ENCODE measurements around the gene ZBTB16. TPM values are rescaled to one million over a fixed set of nuclear protein-coding genes. Genes with fewer than 3 reads are reported as not detected.

The ZBTB16 gene
- total RNA-seq, 1 experiment from 2014 or later, result 70.4 TPM

GRCh38 chr11:114058026-114058706, 1.3 kb upstream of the ZBTB16 start:
- Mint-ChIP-seq H3K27me3 (ENCODE audit: insufficient read depth, unreplicated experiment) (no peaks in the 10 kb centered on the region), H3K27ac (ENCODE audit: low read depth, unreplicated experiment) (no peak overlapping the region), H3K4me3 (ENCODE audit: unreplicated experiment) (no peak overlapping the region), H3K9me3 (ENCODE audit: unreplicated experiment) (no peaks in the 10 kb centered on the region), H3K36me3 (ENCODE audit: insufficient read depth, unreplicated experiment) (peaks cover 39% of the 10 kb centered on the region), H3K4me1 (ENCODE audit: insufficient read depth, unreplicated experiment) (peaks cover 11% of the 10 kb centered on the region)
- no peak for DNase-seq (ENCODE audit: unreplicated experiment)
- intact Hi-C loops (cut with micrococcal nuclease), result no loop called here
- TF ChIP-seq, protein P1, sequence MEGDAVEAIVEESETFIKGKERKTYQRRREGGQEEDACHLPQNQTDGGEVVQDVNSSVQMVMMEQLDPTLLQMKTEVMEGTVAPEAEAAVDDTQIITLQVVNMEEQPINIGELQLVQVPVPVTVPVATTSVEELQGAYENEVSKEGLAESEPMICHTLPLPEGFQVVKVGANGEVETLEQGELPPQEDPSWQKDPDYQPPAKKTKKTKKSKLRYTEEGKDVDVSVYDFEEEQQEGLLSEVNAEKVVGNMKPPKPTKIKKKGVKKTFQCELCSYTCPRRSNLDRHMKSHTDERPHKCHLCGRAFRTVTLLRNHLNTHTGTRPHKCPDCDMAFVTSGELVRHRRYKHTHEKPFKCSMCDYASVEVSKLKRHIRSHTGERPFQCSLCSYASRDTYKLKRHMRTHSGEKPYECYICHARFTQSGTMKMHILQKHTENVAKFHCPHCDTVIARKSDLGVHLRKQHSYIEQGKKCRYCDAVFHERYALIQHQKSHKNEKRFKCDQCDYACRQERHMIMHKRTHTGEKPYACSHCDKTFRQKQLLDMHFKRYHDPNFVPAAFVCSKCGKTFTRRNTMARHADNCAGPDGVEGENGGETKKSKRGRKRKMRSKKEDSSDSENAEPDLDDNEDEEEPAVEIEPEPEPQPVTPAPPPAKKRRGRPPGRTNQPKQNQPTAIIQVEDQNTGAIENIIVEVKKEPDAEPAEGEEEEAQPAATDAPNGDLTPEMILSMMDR (IDR thresholded peaks at IDR 0.05; ENCODE audit: unreplicated experiment), result no peak
- no TSS peak for BruUV-seq (replicated peaks)
- ChIA-PET POLR2A (interaction anchor here (0.9 to 6.9 kb wide), 5 partner anchors 31 to 139 kb away, joined by 3 to 57 read pairs (median 7); no protein-coding TSS in a partner anchor), CTCF (interaction anchor here (0.6 to 3.5 kb wide), 7 partner anchors 14 to 216 kb away, joined by 3 to 26 read pairs (median 3); no protein-coding TSS in a partner anchor)

- H3K36me3 Mint-ChIP-seq (ENCODE audit: insufficient read depth, unreplicated experiment), result peaks cover 46% of the 10 kb centered on the region
- peak overlapping the region; percentile 95 for H3K4me3 Mint-ChIP-seq (ENCODE audit: unreplicated experiment)
- no peak for DNase-seq (ENCODE audit: unreplicated experiment)
- H3K4me1 Mint-ChIP-seq (ENCODE audit: insufficient read depth, unreplicated experiment), result peaks cover 10% of the 10 kb centered on the region
- no TSS peak for BruUV-seq (replicated peaks)
- no peaks in the 10 kb centered on the region for H3K9me3 Mint-ChIP-seq (ENCODE audit: unreplicated experiment)
- CTCF ChIA-PET, result interaction anchor here (0.7 to 3.5 kb wide), 6 partner anchors 15 to 202 kb away, joined by 3 to 26 read pairs (median 3); no protein-coding TSS in a partner anchor
- intact Hi-C loops (cut with micrococcal nuclease), result loop anchor here (1.0 kb wide), 5 partner anchors 23 to 202 kb away; no protein-coding TSS in a partner anchor
- POLR2A ChIA-PET, result interaction anchor here (0.7 to 6.9 kb wide), 17 partner anchors 8 to 245 kb away, joined by 3 to 57 read pairs (median 5); partner anchors contain the start of gene NNMT
- TF ChIP-seq, protein P1 (IDR thresholded peaks at IDR 0.05; ENCODE audit: unreplicated experiment), result no peak
- no peaks in the 10 kb centered on the region for H3K27me3 Mint-ChIP-seq (ENCODE audit: insufficient read depth, unreplicated experiment)
- H3K27ac Mint-ChIP-seq (ENCODE audit: low read depth, unreplicated experiment), result no peak overlapping the region
These were observed 637 bp upstream of the ZBTB16 start for GRCh38 chr11:114058871-114059277.

GRCh38 chr11:114059984-114060391, 477 bp downstream of the ZBTB16 start:
- TSS peak; percentile 39 for BruUV-seq (replicated peaks)
- H3K4me1 Mint-ChIP-seq (ENCODE audit: insufficient read depth, unreplicated experiment), result peaks cover 17% of the 10 kb centered on the region
- peak overlapping the region; percentile 98 for H3K27ac Mint-ChIP-seq (ENCODE audit: low read depth, unreplicated experiment)
- ChIA-PET CTCF (interaction anchor here (0.7 to 3.5 kb wide), 4 partner anchors 121 to 756 kb away, joined by 3 to 26 read pairs (median 4); no protein-coding TSS in a partner anchor), POLR2A (interaction anchor here (0.6 to 6.9 kb wide), 31 partner anchors 8 to 357 kb away, joined by 3 to 57 read pairs (median 6); partner anchors contain the start of gene NNMT)
- TF ChIP-seq, protein P1 (IDR thresholded peaks at IDR 0.05; ENCODE audit: unreplicated experiment), result no peak
- intact Hi-C loops (cut with micrococcal nuclease), result loop anchor here (1.0 kb wide), 5 partner anchors 24 to 201 kb away; no protein-coding TSS in a partner anchor
- peak; percentile 43 for DNase-seq (ENCODE audit: unreplicated experiment)
- no peaks in the 10 kb centered on the region for H3K27me3 Mint-ChIP-seq (ENCODE audit: insufficient read depth, unreplicated experiment)
- peak overlapping the region; percentile 95 for H3K4me3 Mint-ChIP-seq (ENCODE audit: unreplicated experiment)
- no peaks in the 10 kb centered on the region for H3K9me3 Mint-ChIP-seq (ENCODE audit: unreplicated experiment)
- peaks cover 57% of the 10 kb centered on the region for H3K36me3 Mint-ChIP-seq (ENCODE audit: insufficient read depth, unreplicated experiment)

GRCh38 chr11:114060392-114061047, 1.0 kb downstream of the ZBTB16 start:
- H3K9me3 Mint-ChIP-seq (ENCODE audit: unreplicated experiment), result no peaks in the 10 kb centered on the region
- peak overlapping the region; percentile 98 for H3K27ac Mint-ChIP-seq (ENCODE audit: low read depth, unreplicated experiment)
- TF ChIP-seq, protein P1 (IDR thresholded peaks at IDR 0.05; ENCODE audit: unreplicated experiment), result no peak
- intact Hi-C loops (cut with micrococcal nuclease), result no loop called here
- CTCF ChIA-PET, result interaction anchor here (0.6 to 3.5 kb wide), 7 partner anchors 71 to 756 kb away, joined by 3 to 26 read pairs (median 3); partner anchors contain the start of gene REXO2
- peaks cover 62% of the 10 kb centered on the region for H3K36me3 Mint-ChIP-seq (ENCODE audit: insufficient read depth, unreplicated experiment)
- POLR2A ChIA-PET, result interaction anchor here (0.6 to 6.9 kb wide), 39 partner anchors 8 to 356 kb away, joined by 3 to 57 read pairs (median 5); partner anchors contain the start of gene NNMT
- H3K4me3 Mint-ChIP-seq (ENCODE audit: unreplicated experiment), result peak overlapping the region; percentile 95
- H3K27me3 Mint-ChIP-seq (ENCODE audit: insufficient read depth, unreplicated experiment), result no peaks in the 10 kb centered on the region
- DNase-seq (ENCODE audit: unreplicated experiment), result peak; percentile 28
- H3K4me1 Mint-ChIP-seq (ENCODE audit: insufficient read depth, unreplicated experiment), result peaks cover 23% of the 10 kb centered on the region
- no TSS peak for BruUV-seq (replicated peaks)
